Measurements from ENCODE around the gene TOM1L1.

DNA sequence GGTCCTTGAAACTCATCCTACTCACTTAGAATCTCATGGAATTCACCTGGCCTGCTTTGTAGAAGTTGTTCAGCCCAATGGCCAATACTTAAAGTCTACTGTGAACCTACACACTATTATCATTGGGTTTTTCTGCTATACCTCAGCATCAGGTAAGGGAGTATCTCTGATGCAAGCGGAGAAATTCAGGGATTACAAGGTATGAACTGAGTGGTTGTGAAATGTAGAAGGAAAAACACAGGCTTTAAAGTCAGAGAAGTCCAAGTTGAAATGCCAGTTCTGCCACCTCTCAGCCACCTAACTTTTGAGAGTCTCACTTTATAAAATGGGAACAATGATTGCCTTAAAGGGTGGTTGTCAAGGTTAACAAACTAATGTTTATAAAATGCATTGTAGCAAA is 36.8 kb downstream of the TOM1L1 start:
- no peak for TF ChIP-seq POLR2A (IDR thresholded peaks at IDR 0.05)
- TF ChIP-seq, protein P1, sequence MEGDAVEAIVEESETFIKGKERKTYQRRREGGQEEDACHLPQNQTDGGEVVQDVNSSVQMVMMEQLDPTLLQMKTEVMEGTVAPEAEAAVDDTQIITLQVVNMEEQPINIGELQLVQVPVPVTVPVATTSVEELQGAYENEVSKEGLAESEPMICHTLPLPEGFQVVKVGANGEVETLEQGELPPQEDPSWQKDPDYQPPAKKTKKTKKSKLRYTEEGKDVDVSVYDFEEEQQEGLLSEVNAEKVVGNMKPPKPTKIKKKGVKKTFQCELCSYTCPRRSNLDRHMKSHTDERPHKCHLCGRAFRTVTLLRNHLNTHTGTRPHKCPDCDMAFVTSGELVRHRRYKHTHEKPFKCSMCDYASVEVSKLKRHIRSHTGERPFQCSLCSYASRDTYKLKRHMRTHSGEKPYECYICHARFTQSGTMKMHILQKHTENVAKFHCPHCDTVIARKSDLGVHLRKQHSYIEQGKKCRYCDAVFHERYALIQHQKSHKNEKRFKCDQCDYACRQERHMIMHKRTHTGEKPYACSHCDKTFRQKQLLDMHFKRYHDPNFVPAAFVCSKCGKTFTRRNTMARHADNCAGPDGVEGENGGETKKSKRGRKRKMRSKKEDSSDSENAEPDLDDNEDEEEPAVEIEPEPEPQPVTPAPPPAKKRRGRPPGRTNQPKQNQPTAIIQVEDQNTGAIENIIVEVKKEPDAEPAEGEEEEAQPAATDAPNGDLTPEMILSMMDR (IDR thresholded peaks at IDR 0.05): no peak

Measured in transverse colon (tissue), 3 donors.